ENCODE results near the gene GRHL3.

Gene GRHL3

GRCh38 chr1:24293392-24294227 is 25.5 kb upstream of the GRHL3 start:
- DNase-seq (ENCODE audit: low spot score), result no peak

- DNase-seq (ENCODE audit: low spot score), result no peak
Measured at GRCh38 chr1:24294228-24294672, 24.9 kb upstream of the GRHL3 start.

- no peak for DNase-seq (ENCODE audit: low spot score)
Measured at GRCh38 chr1:24294716-24295371, 24.3 kb upstream of the GRHL3 start.

GRCh38 chr1:24295535-24295934 is 23.6 kb upstream of the GRHL3 start:
- DNase-seq (ENCODE audit: low spot score), result no peak

GRCh38 chr1:24297187-24297851 is 21.8 kb upstream of the GRHL3 start:
- no peak for DNase-seq (ENCODE audit: low spot score)

DNA sequence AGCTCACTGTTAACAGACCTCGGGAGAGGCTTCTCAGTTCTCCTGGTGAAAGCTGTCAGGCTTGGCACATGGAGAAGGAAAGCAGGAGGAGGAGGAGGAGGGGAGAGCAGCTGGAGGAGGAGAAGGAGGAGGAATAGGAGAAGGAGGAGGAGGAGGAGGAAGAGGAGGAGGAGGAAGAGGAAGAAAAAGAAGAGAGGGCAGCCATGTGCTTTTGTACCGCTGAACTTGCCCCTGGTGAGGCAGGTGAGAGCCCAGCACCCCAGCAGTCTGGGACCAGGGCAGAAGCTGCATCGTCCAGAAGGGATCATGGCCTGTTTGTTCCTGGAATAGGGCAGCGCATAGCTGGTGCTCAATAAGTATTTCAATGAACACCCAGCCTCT is 21.3 kb upstream of the GRHL3 start:
- DNase-seq (ENCODE audit: low spot score), result no peak

- DNase-seq (ENCODE audit: low spot score), result no peak
Measured at GRCh38 chr1:24298606-24299005, 20.6 kb upstream of the GRHL3 start.

DNA sequence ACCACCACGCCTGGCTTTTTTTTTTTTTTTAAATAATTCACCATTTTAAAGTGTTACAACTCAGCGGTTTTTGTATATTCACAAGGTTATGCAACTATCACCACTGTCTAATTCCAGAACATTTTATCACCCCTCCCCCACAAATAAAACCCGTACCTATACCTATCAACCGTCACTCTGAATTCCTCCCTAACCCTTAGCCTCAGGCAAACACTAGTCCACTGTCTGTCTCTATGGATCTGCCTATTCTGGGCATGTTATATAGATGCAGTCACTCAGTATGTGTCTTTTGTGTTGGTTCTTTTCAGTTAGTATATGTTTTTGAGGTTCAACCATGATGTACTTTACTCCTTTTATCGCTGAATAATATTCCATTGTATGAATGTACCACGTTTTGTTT is 19.3 kb upstream of the GRHL3 start:
- DNase-seq (ENCODE audit: low spot score), result no peak

DNA sequence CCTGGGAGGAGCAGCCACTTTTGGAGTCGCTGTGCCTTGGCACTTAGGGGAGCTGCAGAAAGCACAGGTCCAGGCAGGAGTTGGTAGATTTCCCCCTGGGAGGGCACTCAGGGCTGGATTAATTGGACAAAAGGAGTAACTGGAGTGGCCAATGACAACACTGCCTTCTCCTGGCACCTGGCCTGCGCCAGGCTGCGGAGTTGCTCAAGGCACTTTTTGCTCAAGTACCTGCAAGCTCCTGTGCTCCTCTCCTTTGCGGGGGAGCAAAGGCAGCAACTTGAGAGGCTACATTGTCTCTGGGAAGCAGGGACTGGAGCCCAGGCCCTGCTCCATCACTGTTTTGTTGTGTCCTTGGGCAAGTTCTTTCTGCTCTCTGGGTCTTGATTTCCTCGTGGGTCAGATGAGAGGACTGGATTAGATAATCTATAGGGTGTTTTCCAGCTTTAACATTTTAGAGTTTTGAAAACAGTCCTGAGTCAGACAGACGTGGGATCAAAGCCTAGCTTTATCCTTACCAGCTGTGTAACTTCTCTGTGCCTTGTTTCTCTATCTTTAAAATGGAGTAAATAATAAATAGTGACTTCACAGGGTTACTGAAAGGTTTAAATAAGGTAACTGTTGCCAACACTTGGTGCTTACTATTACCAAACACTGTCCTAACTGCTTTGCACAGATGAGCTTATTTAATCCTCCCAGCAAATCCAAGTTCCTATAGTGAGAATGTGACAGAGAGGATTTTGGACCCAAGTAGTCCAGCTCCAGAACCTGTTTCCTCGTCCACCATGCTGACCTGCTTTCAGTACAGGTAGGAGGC is 18.0 kb upstream of the GRHL3 start:
- no peak for DNase-seq (ENCODE audit: low spot score)

DNA sequence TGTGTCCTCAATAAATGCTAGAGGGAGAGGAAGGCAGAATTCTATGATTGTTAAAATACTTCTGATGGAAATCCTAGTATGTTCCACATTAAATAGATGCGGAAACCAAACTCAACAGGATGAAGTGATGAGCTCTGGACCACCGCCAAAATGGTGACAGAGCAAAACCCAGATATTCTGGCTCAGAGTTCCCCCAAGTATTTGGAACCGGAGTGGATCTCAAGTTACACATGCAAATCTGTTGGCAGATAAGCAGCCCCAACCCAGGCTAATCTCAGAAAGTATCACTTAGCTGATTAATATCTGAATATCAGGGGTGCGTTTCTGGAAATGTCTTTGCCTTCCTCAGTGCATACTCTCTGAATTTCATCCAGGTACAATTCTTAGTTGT is 17.4 kb upstream of the GRHL3 start:
- no peak for DNase-seq (ENCODE audit: low spot score)

GRCh38 chr1:24302209-24302611 is 16.9 kb upstream of the GRHL3 start:
- no peak for DNase-seq (ENCODE audit: low spot score)

DNA sequence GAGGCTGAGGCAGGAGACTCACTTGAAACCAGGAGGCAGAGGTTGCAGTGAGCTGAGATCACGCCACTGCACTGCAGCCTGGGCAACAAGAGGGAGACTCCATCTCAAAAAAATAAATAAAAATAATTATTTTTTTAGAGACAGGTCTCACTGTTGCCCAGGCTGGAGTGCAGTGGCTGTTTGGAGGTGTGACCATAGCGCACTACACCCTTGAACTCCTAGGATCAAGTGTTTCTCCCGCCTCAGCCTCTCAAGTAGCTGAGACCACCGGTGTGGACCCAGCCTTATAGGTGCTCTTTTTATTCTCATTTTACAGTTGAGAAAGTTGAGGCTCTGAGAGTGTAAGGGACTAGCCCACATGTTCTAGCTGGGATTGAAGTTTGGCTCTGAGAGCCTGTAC is 15.6 kb upstream of the GRHL3 start:
- DNase-seq (ENCODE audit: low spot score), result no peak

GRCh38 chr1:24304763-24305162 is 14.4 kb upstream of the GRHL3 start:
- DNase-seq (ENCODE audit: low spot score), result no peak

- no peak for DNase-seq (ENCODE audit: low spot score)
Measured at GRCh38 chr1:24308365-24309015, 10.7 kb upstream of the GRHL3 start.

GRCh38 chr1:24309762-24310485 is 9.2 kb upstream of the GRHL3 start:
- DNase-seq (ENCODE audit: low spot score), result no peak

- DNase-seq (ENCODE audit: low spot score), result no peak
Measured at GRCh38 chr1:24311234-24311633, 7.9 kb upstream of the GRHL3 start.

DNA sequence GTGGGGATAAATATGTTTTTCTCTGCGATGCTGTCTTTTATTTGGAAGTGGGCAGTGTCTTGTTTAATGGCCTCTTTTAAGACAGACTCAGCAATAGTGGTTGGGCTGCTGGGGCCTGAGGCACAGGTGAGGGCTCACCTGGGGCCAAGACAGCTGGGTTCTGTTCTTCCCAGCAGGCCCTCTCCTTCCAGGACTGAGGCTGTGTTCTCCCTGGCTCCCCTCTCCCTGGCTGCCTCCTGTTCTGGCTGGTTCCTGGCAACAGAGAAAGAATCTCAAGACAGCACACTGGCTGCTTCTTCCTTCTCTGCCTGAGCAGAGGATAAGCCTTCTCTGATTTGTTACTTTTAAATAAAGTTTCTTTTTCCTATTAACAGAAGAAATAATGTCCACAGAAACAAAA is 7.4 kb upstream of the GRHL3 start:
- DNase-seq (ENCODE audit: low spot score), result no peak

- DNase-seq (ENCODE audit: low spot score), result no peak
Measured at GRCh38 chr1:24315391-24315790, 3.8 kb upstream of the GRHL3 start.

DNA sequence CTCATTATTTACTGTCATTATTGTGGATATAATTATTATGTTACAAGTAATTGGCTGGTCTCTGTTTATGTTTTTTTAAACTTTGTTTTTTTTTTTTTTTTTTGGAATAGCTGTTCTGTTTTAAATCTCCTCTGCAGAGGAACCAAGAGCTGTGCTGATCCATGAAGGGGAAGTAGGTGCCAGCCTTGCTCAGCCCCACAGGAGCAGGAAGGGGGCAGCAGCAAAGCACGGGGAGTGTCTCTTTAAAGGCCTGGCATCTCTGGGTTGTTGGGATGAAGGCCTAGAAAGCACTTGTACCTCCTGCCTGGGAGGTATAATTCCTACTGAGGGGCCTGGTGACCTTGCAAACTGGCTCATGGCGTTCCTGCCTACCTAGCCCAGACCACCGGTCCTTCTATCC is 2.5 kb upstream of the GRHL3 start:
- no peak for DNase-seq (ENCODE audit: low spot score)

- no peak for DNase-seq (ENCODE audit: low spot score)
Measured at GRCh38 chr1:24317081-24317480, 2.1 kb upstream of the GRHL3 start.

DNA sequence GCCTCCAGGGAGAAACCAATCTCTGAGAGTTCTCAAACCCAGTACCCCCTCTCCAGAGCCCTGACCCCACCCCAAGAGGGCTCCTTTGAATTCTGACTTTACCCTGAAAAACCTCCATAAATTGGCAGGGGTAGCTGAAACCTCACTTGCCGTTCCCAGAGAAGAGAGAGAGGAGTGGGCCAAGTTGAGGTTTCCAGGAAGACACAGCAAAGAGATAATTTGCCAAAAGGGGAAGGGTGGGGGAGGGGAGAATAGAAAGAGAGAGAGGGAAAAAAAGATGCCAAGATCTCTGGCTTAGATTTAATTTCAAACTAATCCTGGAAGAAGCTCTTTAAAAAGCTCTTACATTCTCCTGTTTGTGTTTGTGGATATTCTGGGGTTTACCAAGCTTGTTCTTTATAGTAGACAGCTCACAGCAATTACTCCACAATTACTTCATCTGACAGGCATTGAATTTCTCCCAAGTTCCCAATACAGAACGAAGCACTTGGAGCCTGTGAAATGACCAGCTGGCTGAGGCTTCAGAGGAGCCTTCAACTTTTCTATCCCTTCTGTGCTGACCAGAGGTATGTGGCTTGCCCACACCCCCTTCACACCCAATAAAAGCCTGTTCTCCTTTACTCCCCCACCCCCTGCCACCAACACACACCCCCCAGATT is 1.1 kb upstream of the GRHL3 start:
- no peak for DNase-seq (ENCODE audit: low spot score)

All from HuH-7 (cell line).